ENCODE results near the gene SEC14L5. TPM values are rescaled to one million over a fixed set of nuclear protein-coding genes. Genes with fewer than 3 reads are reported as not detected.

The SEC14L5 gene
- total and polyA plus RNA-seq, 2 experiments from 2014 or later = 2.6 to 5.9 TPM

GRCh38 chr16:4940719-4941118 lies 17.4 kb upstream of the SEC14L5 start (continued):
- TF ChIP-seq REST (IDR thresholded peaks at IDR 0.05; ENCODE audit: unreplicated experiment) (no peak), EZH2 (IDR thresholded peaks at IDR 0.05; ENCODE audit: low read depth, unreplicated experiment) (no peak), POLR2AphosphoS5 (IDR thresholded peaks at IDR 0.05; ENCODE audit: low read depth) (no peak), CREB1 (CRISPR knock-in tag; IDR thresholded peaks at IDR 0.05; ENCODE audit: low read depth) (no peak), ZNF114 (CRISPR knock-in tag; IDR thresholded peaks at IDR 0.05) (no peak), JUNB (IDR thresholded peaks at IDR 0.05; ENCODE audit: unreplicated experiment) (no peak)

GRCh38 chr16:4942481-4942880 lies 15.6 kb upstream of the SEC14L5 start:
- no peak for TF ChIP-seq NANOG (IDR thresholded peaks at IDR 0.05; ENCODE audit: borderline replicate concordance)
- Histone ChIP-seq H3K4me1 (ENCODE audit: insufficient read depth) (peaks cover 26% of the 10 kb centered on the region), H2AFZ (peak overlapping the region; percentile 67), H3K4me2 (peak overlapping the region; percentile 78), H3K9me2 (ENCODE audit: insufficient read depth) (no peaks in the 10 kb centered on the region), H3K27ac (ENCODE audit: low read depth) (peak overlapping the region; percentile 82; the same call in 1 of the 2 replicates), H3F3A (replicated peaks; ENCODE audit: low read depth) (peaks cover 26% of the 10 kb centered on the region), H3K79me2 (replicated peaks; ENCODE audit: insufficient read depth) (no peaks in the 10 kb centered on the region), H3K36me3 (ENCODE audit: insufficient read depth) (no peaks in the 10 kb centered on the region), H4K20me1 (replicated peaks; ENCODE audit: insufficient read depth) (no peaks in the 10 kb centered on the region), H3K27me3 (ENCODE audit: insufficient read depth) (no peaks in the 10 kb centered on the region), H3K4me3 (peak overlapping the region; percentile 40; the same call in 1 of the 2 replicates)
- no peak for DNase-seq (ENCODE audit: low spot score)
- ATAC-seq = no peak
- Mint-ChIP-seq H3K4me1 (peaks cover 40% of the 10 kb centered on the region), H3K4me3 (no peak overlapping the region), H3K27me3 (ENCODE audit: insufficient read depth, low read depth, poor library complexity) (peaks cover 13% of the 10 kb centered on the region), H3K9me3 (no peaks in the 10 kb centered on the region; the same call in 2 of the 3 replicates), H3K36me3 (ENCODE audit: low read depth) (no peaks in the 10 kb centered on the region; the same call in 2 of the 3 replicates), H3K27ac (peak overlapping the region; percentile 95)

GRCh38 chr16:4944333-4945281 lies 13.5 kb upstream of the SEC14L5 start:
- Mint-ChIP-seq H3K27ac (peak overlapping the region; percentile 90), H3K27me3 (ENCODE audit: insufficient read depth, low read depth, poor library complexity) (peaks cover 22% of the 10 kb centered on the region), H3K9me3 (no peaks in the 10 kb centered on the region), H3K4me1 (peaks cover 54% of the 10 kb centered on the region), H3K4me3 (peak overlapping the region; percentile 37; the same call in 1 of the 3 replicates), H3K36me3 (ENCODE audit: low read depth) (no peaks in the 10 kb centered on the region)
- 0 out of 2 replicates have a peak overlapping the region, but pooled peaks have one; percentile 82 for H3K27ac ChIP-seq (ENCODE audit: low read depth)
- H3K9me2 ChIP-seq (ENCODE audit: insufficient read depth) = no peaks in the 10 kb centered on the region
- ATAC-seq (peak; percentile 17), DNase-seq (ENCODE audit: low spot score) (peak; percentile 66)
- no peak overlapping the region for H3K4me3 ChIP-seq
- H2AFZ ChIP-seq = peak overlapping the region; percentile 67
- H3K4me1 ChIP-seq (ENCODE audit: insufficient read depth) = peaks cover 42% of the 10 kb centered on the region
- no peaks in the 10 kb centered on the region for H3K36me3 ChIP-seq (ENCODE audit: insufficient read depth)
- H4K20me1 ChIP-seq (replicated peaks; ENCODE audit: insufficient read depth) = no peaks in the 10 kb centered on the region
- H3K4me2 ChIP-seq = peak overlapping the region; percentile 78; the same call in 1 of the 2 replicates
- peaks cover 27% of the 10 kb centered on the region for H3F3A ChIP-seq (replicated peaks; ENCODE audit: low read depth)
- no peaks in the 10 kb centered on the region for H3K79me2 ChIP-seq (replicated peaks; ENCODE audit: insufficient read depth)
- H3K27me3 ChIP-seq (ENCODE audit: insufficient read depth) = no peaks in the 10 kb centered on the region
- TF ChIP-seq, protein P1, sequence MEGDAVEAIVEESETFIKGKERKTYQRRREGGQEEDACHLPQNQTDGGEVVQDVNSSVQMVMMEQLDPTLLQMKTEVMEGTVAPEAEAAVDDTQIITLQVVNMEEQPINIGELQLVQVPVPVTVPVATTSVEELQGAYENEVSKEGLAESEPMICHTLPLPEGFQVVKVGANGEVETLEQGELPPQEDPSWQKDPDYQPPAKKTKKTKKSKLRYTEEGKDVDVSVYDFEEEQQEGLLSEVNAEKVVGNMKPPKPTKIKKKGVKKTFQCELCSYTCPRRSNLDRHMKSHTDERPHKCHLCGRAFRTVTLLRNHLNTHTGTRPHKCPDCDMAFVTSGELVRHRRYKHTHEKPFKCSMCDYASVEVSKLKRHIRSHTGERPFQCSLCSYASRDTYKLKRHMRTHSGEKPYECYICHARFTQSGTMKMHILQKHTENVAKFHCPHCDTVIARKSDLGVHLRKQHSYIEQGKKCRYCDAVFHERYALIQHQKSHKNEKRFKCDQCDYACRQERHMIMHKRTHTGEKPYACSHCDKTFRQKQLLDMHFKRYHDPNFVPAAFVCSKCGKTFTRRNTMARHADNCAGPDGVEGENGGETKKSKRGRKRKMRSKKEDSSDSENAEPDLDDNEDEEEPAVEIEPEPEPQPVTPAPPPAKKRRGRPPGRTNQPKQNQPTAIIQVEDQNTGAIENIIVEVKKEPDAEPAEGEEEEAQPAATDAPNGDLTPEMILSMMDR (conservative IDR thresholded peaks at IDR 0.05; ENCODE audit: low read depth in 2 of 2) = no peak
- no peak for TF ChIP-seq ETS1 (IDR thresholded peaks at IDR 0.05)
- no peak for TF ChIP-seq JUNB (IDR thresholded peaks at IDR 0.05; ENCODE audit: unreplicated experiment)
- no peak for TF ChIP-seq EZH2phosphoT487 (IDR thresholded peaks at IDR 0.05; ENCODE audit: unreplicated experiment)
- TF ChIP-seq EZH2 (IDR thresholded peaks at IDR 0.05; ENCODE audit: low read depth, unreplicated experiment) = no peak
- no peak for TF ChIP-seq ZNF114 (CRISPR knock-in tag; IDR thresholded peaks at IDR 0.05)
- TF ChIP-seq STAT1 (IDR thresholded peaks at IDR 0.05; ENCODE audit: unreplicated experiment) = no peak
- TF ChIP-seq POLR2AphosphoS5 (IDR thresholded peaks at IDR 0.05; ENCODE audit: low read depth) = no peak
